ENCODE measurements around the gene PYGM.

The PYGM gene

GRCh38 chr11:64759722-64760719, at the start of gene PYGM:
Gene PYGM (minus strand): TSS chr11:64759974. CDS start chr11:64759898, 76 bp downstream.
- DNase-seq (ENCODE audit: low read depth, low spot score) = no peak

DNA sequence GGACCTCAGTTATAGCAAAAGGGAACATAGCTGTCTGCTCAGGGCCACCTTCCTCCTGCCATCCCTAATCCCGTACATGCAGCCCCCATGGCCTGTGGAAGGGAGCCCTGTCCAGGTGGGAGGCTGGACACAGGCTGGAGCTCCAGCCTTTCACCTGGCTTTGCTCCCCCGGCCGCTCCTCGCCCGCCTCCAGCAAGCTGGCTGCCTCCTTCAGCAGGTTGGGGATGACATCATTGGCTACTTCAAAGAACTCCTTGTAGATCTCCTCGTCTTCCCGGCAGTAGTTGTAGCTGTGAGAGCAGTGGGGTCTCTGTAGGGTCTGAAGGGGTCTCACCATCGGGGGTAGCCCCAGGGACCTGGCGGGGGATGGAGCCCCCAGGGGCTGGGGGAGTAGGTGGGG, 45.7 kb upstream of the PYGM start:
- DNase-seq (ENCODE audit: low read depth, low spot score) = no peak

GRCh38 chr11:64804346-64805210, 44.8 kb upstream of the PYGM start:
- DNase-seq (ENCODE audit: low read depth, low spot score) = no peak

- DNase-seq (ENCODE audit: low read depth, low spot score) = no peak
Measured at GRCh38 chr11:64803846-64804345, 44.1 kb upstream of the PYGM start.

- DNase-seq (ENCODE audit: low read depth, low spot score) = peak; percentile 57
Measured at GRCh38 chr11:64803158-64803845, 43.5 kb upstream of the PYGM start, which contains the start of gene MAP4K2. Gene MAP4K2 (minus strand): TSS chr11:64803214. CDS start chr11:64803149, 65 bp downstream.

DNA sequence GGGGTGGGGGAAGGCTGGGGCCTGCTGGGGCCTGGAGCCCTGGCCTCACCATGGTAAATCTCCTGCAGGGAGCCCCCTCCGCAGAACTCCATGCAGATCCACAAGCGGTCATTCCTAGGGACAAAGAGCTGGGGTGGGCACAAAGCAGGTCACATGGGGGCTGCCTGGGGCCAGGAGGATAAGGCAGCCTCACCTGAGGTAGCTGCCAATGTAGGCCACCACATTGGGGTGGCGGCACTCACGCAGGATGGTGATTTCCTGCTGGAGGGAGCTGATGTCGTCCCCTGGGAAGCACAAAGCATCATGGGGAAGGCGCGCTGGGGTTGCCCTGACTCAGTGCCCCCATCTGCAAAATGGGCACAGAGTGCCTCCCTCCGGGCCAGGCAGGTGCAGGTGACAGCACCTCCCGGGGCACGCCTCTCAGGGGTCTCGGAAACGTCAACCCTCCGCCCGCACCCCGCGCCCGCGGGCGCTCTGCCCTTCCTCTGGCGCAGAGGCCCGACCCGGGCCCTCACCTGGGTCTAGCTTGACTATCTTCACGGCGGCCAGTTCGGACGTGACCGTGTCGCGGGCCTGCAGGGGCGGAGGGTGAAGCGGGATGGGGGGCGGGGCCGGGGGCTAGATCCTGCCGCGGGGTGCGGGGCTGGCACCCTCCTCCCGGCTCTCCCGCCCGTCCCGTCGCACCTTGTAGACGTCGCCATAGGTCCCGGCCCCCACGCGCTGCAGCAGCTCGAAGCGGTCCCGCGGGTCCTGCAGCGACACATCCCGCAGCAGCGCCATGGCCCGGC, 42.8 kb upstream of the PYGM start:
- DNase-seq (ENCODE audit: low read depth, low spot score) = no peak

GRCh38 chr11:64801561-64802369, 42.0 kb upstream of the PYGM start:
- DNase-seq (ENCODE audit: low read depth, low spot score) = no peak

DNA sequence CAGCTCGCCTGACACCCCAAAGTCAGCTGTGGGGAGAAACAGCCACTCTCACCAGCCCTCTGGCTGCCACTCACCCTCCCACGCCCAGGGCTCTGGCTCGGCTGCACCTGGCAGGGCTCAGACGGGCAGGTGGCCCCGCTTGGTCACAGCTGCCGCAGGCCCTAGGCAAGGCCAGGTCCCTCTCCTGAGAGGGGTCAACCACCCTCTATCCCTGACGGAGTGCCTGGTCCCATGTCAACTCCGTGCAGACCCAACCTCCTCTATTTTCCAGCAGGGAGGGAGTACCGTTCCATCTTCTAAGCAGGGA, 41.3 kb upstream of the PYGM start:
- no peak for DNase-seq (ENCODE audit: low read depth, low spot score)

- no peak for DNase-seq (ENCODE audit: low read depth, low spot score)
Measured at GRCh38 chr11:64800303-64801157, 40.8 kb upstream of the PYGM start.

DNA sequence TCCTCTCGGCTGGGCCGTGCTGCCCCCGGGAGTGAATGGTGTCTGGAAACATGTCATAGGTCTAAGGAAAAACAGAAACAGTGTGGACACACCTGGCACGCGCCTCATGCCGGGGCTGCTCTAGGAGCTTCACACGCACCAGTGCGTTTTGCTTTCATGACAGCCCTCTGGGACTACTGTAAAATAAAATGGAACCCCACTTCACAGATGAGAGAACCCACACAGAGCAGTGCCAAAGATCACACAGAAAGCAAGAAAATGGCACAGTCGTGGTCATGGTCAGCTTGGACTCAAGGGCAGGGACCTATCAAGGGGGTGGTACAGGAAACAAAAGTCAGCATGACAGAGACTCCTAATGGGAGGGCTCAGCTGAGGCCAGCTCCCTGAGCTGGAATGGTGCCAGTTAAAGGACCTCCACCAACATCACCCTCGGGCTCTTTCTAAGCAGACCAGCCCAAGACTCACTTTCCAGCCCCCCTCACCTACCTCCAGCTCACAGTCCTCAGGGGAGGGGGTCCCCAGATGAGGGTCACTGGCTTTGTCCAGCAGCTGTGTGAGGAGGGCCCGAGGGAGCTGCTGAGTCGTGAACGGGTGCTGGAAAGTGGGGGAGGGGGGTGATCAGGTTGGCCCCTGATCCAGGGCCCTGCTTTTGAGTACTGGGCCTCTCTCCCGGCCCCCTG, 40.0 kb upstream of the PYGM start:
- no peak for DNase-seq (ENCODE audit: low read depth, low spot score)

DNA sequence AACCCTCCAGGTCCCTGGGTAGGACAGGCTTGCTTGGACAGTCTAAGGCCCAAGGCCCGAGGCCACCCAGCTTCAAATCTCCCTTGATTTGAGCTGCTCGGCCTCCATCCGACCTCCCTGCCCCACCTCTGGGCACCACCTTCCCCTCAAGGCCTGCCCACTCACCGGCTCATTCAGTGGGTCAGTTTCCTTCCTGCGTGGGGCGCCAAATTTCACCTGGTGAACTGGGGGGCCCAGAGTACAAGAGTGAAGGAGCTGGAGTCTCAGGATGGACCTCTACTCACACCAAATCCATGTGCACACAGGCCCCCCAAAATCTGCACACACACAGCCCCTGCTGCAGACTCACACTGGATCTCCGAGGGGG, 39.5 kb upstream of the PYGM start:
- no peak for DNase-seq (ENCODE audit: low read depth, low spot score)

DNA sequence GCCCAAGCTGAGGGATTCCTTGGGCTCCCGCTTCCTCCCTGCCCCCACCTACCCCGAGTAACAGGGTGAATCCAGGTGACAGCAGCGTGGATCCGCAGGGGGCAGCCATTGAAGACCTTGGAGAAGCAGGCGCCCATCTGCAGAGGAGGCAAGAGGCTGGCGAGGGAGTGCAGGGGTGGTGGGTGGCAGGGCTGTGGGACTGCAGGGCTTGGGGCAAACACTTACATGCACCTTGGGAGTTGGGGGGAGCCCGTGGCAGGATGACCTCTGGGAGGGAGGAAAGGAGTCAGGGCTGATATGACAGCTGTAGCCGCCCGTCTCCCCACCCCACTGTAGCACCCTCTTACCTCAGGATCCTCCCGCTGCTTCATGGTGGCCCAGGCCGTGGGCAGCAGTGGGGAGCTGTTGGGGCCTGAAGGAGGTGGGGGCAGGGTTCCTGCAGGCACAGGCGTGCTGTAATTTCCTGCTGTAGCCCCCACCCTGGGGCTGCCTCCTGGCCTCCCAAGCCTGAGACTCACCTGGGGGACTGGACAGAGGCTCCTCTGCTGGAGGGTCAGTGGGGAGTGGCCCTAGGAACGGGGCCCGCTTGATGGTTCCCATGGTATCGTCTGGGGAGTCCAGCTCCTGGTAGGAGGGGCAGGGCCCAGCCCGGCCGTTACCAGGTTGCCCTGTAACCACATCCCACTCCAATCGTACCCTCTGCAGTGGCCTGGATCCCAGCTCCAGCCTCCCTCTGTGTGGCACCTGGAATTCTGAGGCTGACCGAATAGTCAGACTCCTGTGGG, 37.2 kb upstream of the PYGM start:
- no peak for DNase-seq (ENCODE audit: low read depth, low spot score)

- no peak for DNase-seq (ENCODE audit: low read depth, low spot score)
Measured at GRCh38 chr11:64796047-64796756, 36.4 kb upstream of the PYGM start.

DNA sequence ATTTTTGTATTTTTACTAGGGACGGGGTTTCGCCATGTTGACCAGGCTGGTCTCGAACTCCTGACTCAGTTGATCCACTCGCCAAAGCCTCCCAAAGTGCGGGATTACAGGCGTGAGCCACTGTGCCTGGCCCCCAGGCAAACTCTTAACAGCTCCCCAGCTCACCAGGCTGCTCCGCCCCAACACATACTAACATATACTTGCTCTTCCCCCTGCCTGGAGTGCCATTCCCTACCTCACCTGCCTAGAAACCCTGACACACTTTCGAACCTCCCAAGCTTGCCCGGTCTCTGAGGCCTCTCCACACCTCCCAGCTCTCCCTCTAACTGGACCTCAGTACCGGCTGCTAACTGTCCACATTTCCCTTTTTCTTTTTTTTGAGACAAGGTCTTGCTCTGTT, 34.8 kb upstream of the PYGM start:
- DNase-seq (ENCODE audit: low read depth, low spot score) = no peak

- DNase-seq (ENCODE audit: low read depth, low spot score) = no peak
Measured at GRCh38 chr11:64793271-64794160, 33.7 kb upstream of the PYGM start.

DNA sequence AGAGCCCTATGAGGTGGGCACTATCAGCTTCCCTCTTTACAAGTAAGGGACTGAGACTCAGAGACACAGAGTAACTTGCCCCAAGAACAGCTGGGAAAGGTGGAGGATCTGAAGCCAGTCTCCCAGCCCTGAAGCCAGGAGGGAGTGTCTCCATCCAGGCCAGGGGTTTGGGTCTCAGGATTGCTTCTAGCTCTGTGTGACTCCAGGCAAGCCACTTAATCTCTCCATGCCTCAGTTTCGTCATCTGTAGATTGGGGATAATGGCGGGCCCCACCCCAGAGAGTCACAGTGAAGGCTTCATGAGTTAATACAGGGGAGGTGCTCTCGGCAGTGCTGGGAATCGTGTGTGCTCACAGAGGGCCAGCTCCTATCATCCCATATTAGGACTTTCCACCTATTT, 32.7 kb upstream of the PYGM start:
- DNase-seq (ENCODE audit: low read depth, low spot score) = no peak

All from smooth muscle cell of the brain vasculature (primary cell).